RWPE1 (cell line): ENCODE results near the gene HAS3.
"Not testable (repeated sequence)": the region's sequence is repeated elsewhere in the genome, so short reads cannot be mapped to it uniquely, and the experiment has no call there.

Experiments used
- CTCF ChIA-PET: fragments of 350-600 bp; sonication (Branson Sonifier 250); formaldehyde crosslinking; extraction: SDS; loops from one replicate; lab custom pipeline; 2021; lab: Yijun Ruan, JAX
- POLR2A ChIA-PET: fragments of 400-600 bp; formaldehyde crosslinking; extraction: SDS; loops from one replicate; lab custom pipeline; 2020; ENCODE audit warnings: antibody characterized with exemption; ENCODE audit not compliant: low non-redundant PET; lab: Yijun Ruan, JAX
- DNase-seq: peaks from one replicate; pipeline ENCODE4 v3.0.0; 2012; ENCODE audit warnings: low spot score
- H3K27ac ChIP-seq: fragments of 450-650 bp; 2 replicates; pipeline ENCODE4 v1.5.1; 2017
- TF ChIP-seq, protein P1 (sequence below): fragments of 450-650 bp; conservative IDR thresholded peaks from 2 replicates; pipeline ENCODE4 v1.5.1; 2017; ENCODE audit warnings: low read depth, mild to moderate bottlenecking

The HAS3 gene

DNA sequence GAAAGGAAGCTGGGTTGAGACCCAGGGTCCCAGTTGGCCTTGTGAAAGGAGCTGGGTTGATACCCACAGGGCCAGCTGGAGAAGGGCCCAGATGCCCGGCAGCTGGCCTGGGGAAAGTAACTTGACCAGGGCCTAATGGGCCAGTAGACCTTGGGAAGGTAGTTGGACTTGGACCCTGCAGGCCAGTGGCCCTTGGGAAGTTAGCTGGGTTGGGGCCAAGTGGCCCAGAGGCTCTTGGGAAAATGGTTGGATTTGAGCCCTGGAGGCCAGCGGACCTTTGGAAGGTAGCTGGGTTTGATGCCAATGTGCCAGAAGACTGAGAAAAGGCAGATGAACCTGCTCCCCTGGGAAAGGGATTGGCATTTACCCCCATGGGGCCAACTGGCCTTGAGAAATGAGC lies 13.5 kb downstream of the HAS3 start:
- TF ChIP-seq, protein P1, sequence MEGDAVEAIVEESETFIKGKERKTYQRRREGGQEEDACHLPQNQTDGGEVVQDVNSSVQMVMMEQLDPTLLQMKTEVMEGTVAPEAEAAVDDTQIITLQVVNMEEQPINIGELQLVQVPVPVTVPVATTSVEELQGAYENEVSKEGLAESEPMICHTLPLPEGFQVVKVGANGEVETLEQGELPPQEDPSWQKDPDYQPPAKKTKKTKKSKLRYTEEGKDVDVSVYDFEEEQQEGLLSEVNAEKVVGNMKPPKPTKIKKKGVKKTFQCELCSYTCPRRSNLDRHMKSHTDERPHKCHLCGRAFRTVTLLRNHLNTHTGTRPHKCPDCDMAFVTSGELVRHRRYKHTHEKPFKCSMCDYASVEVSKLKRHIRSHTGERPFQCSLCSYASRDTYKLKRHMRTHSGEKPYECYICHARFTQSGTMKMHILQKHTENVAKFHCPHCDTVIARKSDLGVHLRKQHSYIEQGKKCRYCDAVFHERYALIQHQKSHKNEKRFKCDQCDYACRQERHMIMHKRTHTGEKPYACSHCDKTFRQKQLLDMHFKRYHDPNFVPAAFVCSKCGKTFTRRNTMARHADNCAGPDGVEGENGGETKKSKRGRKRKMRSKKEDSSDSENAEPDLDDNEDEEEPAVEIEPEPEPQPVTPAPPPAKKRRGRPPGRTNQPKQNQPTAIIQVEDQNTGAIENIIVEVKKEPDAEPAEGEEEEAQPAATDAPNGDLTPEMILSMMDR: no peak
- DNase-seq: no peak
- ChIA-PET CTCF (interaction anchor here (0.6 kb wide), 2 partner anchors 216 to 242 kb away, joined by 3 read pairs; no protein-coding TSS in a partner anchor), POLR2A (no interaction called here)
- H3K27ac ChIP-seq: no peak overlapping the region

DNA sequence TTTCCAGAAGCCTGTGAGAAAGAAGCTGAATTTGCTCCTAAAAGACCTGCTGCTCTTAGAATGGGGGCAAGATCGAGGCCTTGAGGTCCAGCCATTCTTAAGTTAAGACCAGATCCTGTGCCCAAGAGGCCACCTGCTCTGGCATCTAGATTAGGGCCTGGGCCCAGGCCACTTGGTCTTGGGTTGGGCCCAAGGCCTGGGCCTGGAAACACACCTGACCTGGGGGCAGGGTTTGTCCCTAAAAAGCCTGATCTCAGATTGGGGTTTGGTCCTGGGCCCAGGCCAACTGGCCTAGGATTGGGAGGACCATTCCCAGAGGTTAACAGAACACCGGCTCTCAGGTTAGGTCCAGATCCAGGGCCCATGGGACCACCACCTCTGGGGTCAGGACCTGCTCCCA lies 14.1 kb downstream of the HAS3 start:
- POLR2A ChIA-PET: no interaction called here
- no peak for DNase-seq
- CTCF ChIA-PET: interaction anchor here (0.6 kb wide), 2 partner anchors 217 to 243 kb away, joined by 3 read pairs; no protein-coding TSS in a partner anchor
- TF ChIP-seq, protein P1: no peak
- H3K27ac ChIP-seq: no peak overlapping the region

DNA sequence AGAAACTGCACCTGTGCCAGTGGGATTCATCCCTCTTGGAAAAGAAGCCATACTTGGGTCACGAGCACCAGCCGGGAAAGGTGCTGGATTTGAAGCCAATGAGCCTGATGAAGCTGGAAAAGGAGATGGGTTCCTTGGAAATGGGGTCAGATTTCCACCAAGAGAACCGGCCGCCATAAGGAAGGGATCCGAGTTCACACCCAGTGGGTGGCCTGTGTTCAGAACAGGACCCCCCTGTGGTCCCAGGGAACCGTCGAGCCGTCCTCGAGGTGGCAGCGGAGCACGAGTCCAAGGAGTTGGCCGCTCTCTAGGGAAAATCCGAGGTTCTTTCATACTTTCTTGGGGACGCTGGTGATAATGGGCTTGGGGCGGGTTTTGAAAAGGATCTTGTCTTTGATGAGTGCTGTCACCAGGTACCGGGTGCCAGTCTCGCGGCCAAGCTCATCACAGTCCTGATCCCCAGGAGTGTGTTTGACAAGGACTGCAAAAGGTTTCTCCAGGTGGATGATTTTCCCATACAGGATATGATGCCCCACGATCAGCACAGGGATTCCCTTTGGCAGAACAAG lies 14.7 kb downstream of the HAS3 start:
- ChIA-PET CTCF (interaction anchor here (0.5 to 1.4 kb wide), 4 partner anchors 204 to 272 kb away, joined by 3 to 4 read pairs (median 3); no protein-coding TSS in a partner anchor), POLR2A (no interaction called here)
- H3K27ac ChIP-seq: no peak overlapping the region
- DNase-seq: no peak
- TF ChIP-seq, protein P1: no peak

DNA sequence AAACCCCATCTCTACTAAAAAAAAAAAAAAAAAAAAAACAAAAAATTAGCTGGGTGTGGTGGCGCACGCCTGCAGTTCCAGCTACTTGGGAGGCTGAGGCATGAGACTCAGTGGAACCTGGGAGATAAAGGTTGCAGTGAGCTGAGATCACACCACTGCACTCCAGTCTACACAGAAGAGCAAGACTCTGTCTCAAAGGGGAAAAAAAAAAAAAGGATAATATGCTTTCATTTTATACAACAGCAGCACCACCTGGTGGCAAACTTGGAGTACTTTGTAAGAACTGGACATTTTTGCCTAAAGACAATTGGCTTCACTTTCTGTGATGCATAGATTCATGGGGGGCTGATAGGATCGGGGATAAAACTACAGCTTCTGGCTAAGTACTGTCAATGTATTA lies 18.5 kb downstream of the HAS3 start:
- no peak overlapping the region for H3K27ac ChIP-seq
- POLR2A ChIA-PET: no interaction called here
- CTCF ChIA-PET: interaction anchor here (0.6 to 4.1 kb wide), 16 partner anchors 11 to 477 kb away, joined by 3 to 36 read pairs (median 4); partner anchors contain the start of gene HAS3
- TF ChIP-seq, protein P1: peak; percentile 64
- DNase-seq: peak; percentile 55

DNA sequence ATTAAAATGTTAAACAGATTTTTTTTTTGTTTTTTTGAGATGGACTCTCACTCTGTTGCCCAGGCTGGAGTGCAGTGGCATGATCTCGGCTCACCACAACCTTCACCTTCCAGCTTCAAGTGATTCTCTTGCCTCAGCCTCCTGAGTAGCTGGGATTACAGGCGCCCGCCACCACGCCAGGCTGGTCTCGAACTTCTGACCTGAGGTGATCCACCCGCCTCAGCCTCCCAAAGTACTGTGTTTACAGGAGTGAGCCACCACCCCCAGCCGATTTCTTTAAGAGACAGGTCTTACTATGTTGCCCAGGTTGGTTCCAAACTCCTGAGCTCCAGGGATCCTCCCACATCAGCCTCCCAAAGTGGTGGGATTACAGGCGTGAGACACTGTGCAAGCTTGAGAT lies 19.0 kb downstream of the HAS3 start:
- DNase-seq, POLR2A ChIA-PET: not testable (repeated sequence)
- CTCF ChIA-PET: interaction anchor here (0.6 to 4.1 kb wide), 13 partner anchors 12 to 450 kb away, joined by 3 to 36 read pairs (median 4); partner anchors contain the start of gene HAS3
- peak overlapping the region; percentile 37 for H3K27ac ChIP-seq

DNA sequence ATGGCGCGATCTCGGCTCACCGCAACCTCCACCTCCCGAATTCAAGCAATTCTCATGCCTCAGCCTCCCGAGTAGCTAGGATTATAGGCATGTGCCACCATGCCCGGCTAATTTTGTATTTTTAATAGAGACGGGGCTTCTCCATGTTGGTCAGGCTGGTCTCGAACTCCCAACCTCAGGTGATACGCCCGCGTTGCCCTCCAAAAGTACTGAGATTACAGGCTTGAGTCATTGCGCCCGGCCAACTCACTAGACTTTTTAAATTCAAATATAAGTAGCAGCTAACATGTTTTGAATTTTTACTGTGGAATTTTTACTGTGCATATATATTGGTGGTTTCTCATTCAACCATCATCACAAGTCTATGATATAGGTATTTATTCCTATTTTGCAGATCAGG lies 19.5 kb downstream of the HAS3 start:
- POLR2A ChIA-PET, DNase-seq: not testable (repeated sequence)
- CTCF ChIA-PET: interaction anchor here (0.9 to 4.1 kb wide), 5 partner anchors 12 to 278 kb away, joined by 3 to 36 read pairs (median 13); no protein-coding TSS in a partner anchor
- peak overlapping the region; percentile 37 for H3K27ac ChIP-seq

DNA sequence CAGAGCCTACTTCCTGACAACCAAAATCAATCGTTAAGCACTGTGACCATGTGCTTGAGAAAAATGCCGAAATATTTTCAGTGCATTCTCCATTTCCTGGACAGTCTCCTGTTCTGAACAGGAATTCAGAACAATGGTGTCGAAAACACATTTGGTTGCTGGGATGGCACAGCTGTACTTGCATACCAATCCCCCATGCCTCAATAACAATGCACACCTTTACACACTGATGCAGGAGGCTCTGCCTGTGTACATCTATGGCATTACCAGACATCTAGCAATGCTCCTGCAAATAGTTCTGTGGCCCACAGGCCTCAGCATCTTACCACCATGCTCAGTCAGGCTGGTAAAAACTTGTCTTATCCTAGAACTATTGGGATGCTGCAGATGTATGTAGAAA lies 20.8 kb downstream of the HAS3 start:
- DNase-seq: no peak
- ChIA-PET CTCF (interaction anchor here (0.7 to 4.1 kb wide), 2 partner anchors 13 to 1003 kb away, joined by 3 to 36 read pairs; no protein-coding TSS in a partner anchor), POLR2A (no interaction called here)
- TF ChIP-seq, protein P1: no peak
- H3K27ac ChIP-seq: no peak overlapping the region

DNA sequence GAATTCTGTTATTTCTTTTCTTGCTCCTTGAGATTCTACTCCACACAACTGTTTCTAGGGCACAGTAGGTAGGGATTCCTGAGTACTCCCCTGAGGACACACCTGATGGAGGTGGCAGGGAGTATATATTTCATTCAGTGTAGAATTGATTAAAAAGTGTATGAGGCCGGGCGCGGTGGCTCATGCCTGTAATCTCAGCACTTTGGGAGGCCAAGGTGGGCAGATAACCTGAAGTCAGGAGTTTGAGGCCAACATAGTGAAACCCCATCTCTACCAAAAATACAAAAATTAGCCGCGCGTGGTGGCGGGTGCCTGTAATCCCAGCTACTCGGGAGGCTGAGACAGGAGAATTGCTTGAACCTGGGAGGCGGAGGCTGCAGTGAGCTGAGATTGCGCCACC lies 21.3 kb downstream of the HAS3 start:
- DNase-seq, H3K27ac ChIP-seq, POLR2A ChIA-PET: not testable (repeated sequence)
- CTCF ChIA-PET: interaction anchor here (0.7 kb wide), 2 partner anchors 82 to 1004 kb away, joined by 3 to 5 read pairs; no protein-coding TSS in a partner anchor
